GM12891 (cell line): Measurements from ENCODE around the gene POLD4.

Source experiments
- POLR2A ChIP-seq: IDR thresholded peaks from 2 replicates; pipeline ENCODE4 v1.6.1; 2011; ENCODE audit warnings: low read depth, low read length, control low read depth
- POLR2AphosphoS5 ChIP-seq: IDR thresholded peaks from 2 replicates; pipeline ENCODE4 v1.6.1; 2011; ENCODE audit warnings: low read depth, low read length, control low read depth
- TAF1 ChIP-seq: IDR thresholded peaks from 2 replicates; pipeline ENCODE4 v1.6.1; 2011; ENCODE audit warnings: low read depth, low read length, control low read depth

GRCh38 chr11:67356864-67357561 is 3.7 kb upstream of the POLD4 start:
- TF ChIP-seq POLR2AphosphoS5, result no peak
- no peak for TF ChIP-seq POLR2A
- no peak for TF ChIP-seq TAF1
